Measurements from ENCODE around the gene NGB.
"Not testable (repeated sequence)": the region's sequence is repeated elsewhere in the genome, so short reads cannot be mapped to it uniquely, and the experiment has no call there.

NGB gene

GRCh38 chr14:77290705-77291104, 19.7 kb upstream of the NGB start:
- no peak for DNase-seq

- DNase-seq: no peak
Observed at GRCh38 chr14:77286576-77286975, 15.6 kb upstream of the NGB start.

- DNase-seq: no peak
Observed at GRCh38 chr14:77284466-77284865, 13.5 kb upstream of the NGB start.

GRCh38 chr14:77284066-77284465, 13.1 kb upstream of the NGB start:
- DNase-seq: no peak

- no peak for DNase-seq
Observed at GRCh38 chr14:77281852-77282410, 10.9 kb upstream of the NGB start.

GRCh38 chr14:77280921-77281320, 9.9 kb upstream of the NGB start:
- not testable (repeated sequence) for DNase-seq

- no peak for DNase-seq
Observed at GRCh38 chr14:77279719-77280118, 8.7 kb upstream of the NGB start.

- no peak for DNase-seq
Observed at GRCh38 chr14:77278461-77279230, 7.6 kb upstream of the NGB start.

- no peak for DNase-seq
Observed at GRCh38 chr14:77276959-77277358, 6.0 kb upstream of the NGB start.

- no peak for DNase-seq
Observed at GRCh38 chr14:77276295-77276935, 5.4 kb upstream of the NGB start.

GRCh38 chr14:77275601-77276017, 4.6 kb upstream of the NGB start:
- DNase-seq: no peak

- no peak for DNase-seq
Observed at GRCh38 chr14:77275041-77275580, 4.1 kb upstream of the NGB start.

GRCh38 chr14:77273796-77274195, 2.8 kb upstream of the NGB start:
- no peak for DNase-seq

- DNase-seq: no peak
Observed at GRCh38 chr14:77272261-77272660, 1.3 kb upstream of the NGB start.

- no peak for DNase-seq
Observed at GRCh38 chr14:77270361-77271112, 469 bp downstream of the NGB start.

- DNase-seq: no peak
Observed at GRCh38 chr14:77268989-77269600, 1.9 kb downstream of the NGB start.

- no peak for DNase-seq
Observed at GRCh38 chr14:77267937-77268699, 2.9 kb downstream of the NGB start.

- DNase-seq: no peak
Observed at GRCh38 chr14:77266336-77266735, 4.7 kb downstream of the NGB start.

GRCh38 chr14:77265561-77266335, 5.3 kb downstream of the NGB start:
- no peak for DNase-seq

- no peak for DNase-seq
Observed at GRCh38 chr14:77265187-77265515, 5.9 kb downstream of the NGB start.

GRCh38 chr14:77264466-77265186, 6.4 kb downstream of the NGB start:
- no peak for DNase-seq

All from stimulated activated CD4-positive, alpha-beta T cell treated with anti-CD3 and anti-CD28 coated beads, Interleukin-2, amount 100 ng/mL, for 24 hours (primary cell).